Activated B cell treated with CpG ODN at 0.5 μM for 24 hours (primary cell): ENCODE data around the gene PCDH18. TPM values are rescaled to one million over a fixed set of nuclear protein-coding genes. Genes with fewer than 3 reads are reported as not detected.

ENCODE experiments used
- ATAC-seq: fragments of 200-7000 bp; cut with Tn5 transposase; one replicate; pipeline ENCODE4 v1.10.0; 2021; ENCODE audit warnings: low read depth, mild to moderate bottlenecking, moderate library complexity
- CTCF ChIA-PET: fragments of 350-600 bp; sonication (Branson Sonifier 250); formaldehyde crosslinking; loops from one replicate; lab custom pipeline; 2021; ENCODE audit warnings: antibody characterized with exemption; lab: Charles Lee
- POLR2A ChIA-PET: fragments of 350-600 bp; sonication (Branson Sonifier 250); formaldehyde crosslinking; loops from one replicate; lab custom pipeline; 2021; ENCODE audit warnings: antibody characterized with exemption; lab: Charles Lee
- DNase-seq: peaks from one replicate; pipeline ENCODE4 v3.0.0; 2022
- H3K27ac Mint-ChIP-seq: one replicate; pipeline ENCODE4 v1.8.0; 2020; ENCODE audit warnings: mixed read lengths
- H3K27me3 Mint-ChIP-seq: one replicate; pipeline ENCODE4 v1.8.0; 2021; ENCODE audit warnings: mixed read lengths
- H3K36me3 Mint-ChIP-seq: one replicate; pipeline ENCODE4 v1.8.0; 2021; ENCODE audit warnings: low read depth, mixed read lengths
- H3K4me1 Mint-ChIP-seq: one replicate; pipeline ENCODE4 v1.8.0; 2021; ENCODE audit warnings: mixed read lengths
- H3K4me3 Mint-ChIP-seq: one replicate; pipeline ENCODE4 v1.8.0; 2020; ENCODE audit warnings: mild to moderate bottlenecking, mixed read lengths
- H3K9me3 Mint-ChIP-seq: one replicate; pipeline ENCODE4 v1.8.0; 2020; ENCODE audit warnings: mixed read lengths
- intact Hi-C: fragments of 100-400 bp; cut with micrococcal nuclease; formaldehyde crosslinking; loops from one replicate; pipeline ENCODE4 v1.15.1; 2024
- total RNA-seq: library from RNA; stranded (reverse); gene quantifications from 2 replicates; pipeline ENCODE4 v1.2.3, GENCODE V29; 2022
- TF ChIP-seq, protein P1 (sequence below): fragments of 200-600 bp; IDR thresholded peaks from one replicate; pipeline ENCODE4 v1.8.0; 2022; ENCODE audit warnings: antibody characterized with exemption, mild to moderate bottlenecking

Gene PCDH18, protein sequence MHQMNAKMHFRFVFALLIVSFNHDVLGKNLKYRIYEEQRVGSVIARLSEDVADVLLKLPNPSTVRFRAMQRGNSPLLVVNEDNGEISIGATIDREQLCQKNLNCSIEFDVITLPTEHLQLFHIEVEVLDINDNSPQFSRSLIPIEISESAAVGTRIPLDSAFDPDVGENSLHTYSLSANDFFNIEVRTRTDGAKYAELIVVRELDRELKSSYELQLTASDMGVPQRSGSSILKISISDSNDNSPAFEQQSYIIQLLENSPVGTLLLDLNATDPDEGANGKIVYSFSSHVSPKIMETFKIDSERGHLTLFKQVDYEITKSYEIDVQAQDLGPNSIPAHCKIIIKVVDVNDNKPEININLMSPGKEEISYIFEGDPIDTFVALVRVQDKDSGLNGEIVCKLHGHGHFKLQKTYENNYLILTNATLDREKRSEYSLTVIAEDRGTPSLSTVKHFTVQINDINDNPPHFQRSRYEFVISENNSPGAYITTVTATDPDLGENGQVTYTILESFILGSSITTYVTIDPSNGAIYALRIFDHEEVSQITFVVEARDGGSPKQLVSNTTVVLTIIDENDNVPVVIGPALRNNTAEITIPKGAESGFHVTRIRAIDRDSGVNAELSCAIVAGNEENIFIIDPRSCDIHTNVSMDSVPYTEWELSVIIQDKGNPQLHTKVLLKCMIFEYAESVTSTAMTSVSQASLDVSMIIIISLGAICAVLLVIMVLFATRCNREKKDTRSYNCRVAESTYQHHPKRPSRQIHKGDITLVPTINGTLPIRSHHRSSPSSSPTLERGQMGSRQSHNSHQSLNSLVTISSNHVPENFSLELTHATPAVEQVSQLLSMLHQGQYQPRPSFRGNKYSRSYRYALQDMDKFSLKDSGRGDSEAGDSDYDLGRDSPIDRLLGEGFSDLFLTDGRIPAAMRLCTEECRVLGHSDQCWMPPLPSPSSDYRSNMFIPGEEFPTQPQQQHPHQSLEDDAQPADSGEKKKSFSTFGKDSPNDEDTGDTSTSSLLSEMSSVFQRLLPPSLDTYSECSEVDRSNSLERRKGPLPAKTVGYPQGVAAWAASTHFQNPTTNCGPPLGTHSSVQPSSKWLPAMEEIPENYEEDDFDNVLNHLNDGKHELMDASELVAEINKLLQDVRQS
- total RNA-seq: not detected in 2 replicates

DNA sequence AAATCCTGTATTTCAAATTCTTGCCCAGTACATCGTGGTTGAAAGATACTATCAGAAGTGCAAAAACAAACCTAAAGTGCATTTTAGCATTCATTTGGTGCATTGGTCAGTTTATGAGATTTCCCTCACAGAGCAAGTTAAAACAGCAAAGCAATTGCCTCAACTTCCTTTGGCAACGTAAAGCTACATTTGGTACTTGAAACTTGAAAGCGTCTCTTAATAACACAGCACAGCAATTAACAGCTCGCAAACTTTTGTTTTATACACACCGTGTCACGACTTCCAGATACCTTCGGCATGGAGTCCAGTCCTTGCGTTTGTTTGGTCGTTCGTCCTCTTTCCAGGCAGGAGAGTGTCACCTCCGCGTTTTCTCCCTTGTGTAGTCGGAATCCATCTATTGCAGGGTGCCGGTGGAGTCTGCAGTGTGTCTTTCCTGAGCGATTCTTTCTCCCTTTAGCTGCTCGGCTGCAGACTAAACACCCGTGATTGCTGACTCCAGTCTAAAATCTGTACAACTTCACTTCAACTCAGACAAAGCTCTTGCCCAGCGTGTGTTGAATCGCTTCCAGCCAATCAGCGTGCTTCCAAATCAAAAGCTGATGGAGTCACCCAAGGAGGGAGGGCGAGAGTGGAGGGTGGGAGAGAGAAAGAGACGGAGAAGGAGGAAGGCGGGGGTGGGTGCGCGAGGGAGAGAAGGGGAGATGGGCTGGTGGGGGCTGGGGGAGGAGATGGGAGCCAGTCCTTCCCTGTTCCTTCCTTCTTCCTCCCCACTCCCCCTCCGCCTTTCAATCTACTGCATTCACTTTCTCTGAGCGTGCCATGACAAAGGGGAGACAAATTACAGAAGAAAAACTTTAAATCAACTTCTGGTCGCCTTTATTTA, at the start of gene PCDH18:
Gene PCDH18 (minus strand): TSS at position 509 of the 883 bp plus-strand sequence. CDS start 406 bp downstream, at position 103.
- no peaks in the 10 kb centered on the region for H3K27me3 Mint-ChIP-seq
- TF ChIP-seq, protein P1, sequence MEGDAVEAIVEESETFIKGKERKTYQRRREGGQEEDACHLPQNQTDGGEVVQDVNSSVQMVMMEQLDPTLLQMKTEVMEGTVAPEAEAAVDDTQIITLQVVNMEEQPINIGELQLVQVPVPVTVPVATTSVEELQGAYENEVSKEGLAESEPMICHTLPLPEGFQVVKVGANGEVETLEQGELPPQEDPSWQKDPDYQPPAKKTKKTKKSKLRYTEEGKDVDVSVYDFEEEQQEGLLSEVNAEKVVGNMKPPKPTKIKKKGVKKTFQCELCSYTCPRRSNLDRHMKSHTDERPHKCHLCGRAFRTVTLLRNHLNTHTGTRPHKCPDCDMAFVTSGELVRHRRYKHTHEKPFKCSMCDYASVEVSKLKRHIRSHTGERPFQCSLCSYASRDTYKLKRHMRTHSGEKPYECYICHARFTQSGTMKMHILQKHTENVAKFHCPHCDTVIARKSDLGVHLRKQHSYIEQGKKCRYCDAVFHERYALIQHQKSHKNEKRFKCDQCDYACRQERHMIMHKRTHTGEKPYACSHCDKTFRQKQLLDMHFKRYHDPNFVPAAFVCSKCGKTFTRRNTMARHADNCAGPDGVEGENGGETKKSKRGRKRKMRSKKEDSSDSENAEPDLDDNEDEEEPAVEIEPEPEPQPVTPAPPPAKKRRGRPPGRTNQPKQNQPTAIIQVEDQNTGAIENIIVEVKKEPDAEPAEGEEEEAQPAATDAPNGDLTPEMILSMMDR: no peak
- ATAC-seq (no peak), DNase-seq (no peak)
- H3K9me3 Mint-ChIP-seq: no peaks in the 10 kb centered on the region
- H3K27ac Mint-ChIP-seq: no peak within 1 kb of the TSS
- no peaks in the 10 kb centered on the region for H3K36me3 Mint-ChIP-seq
- no peak within 1 kb of the TSS for H3K4me3 Mint-ChIP-seq
- no peaks in the 10 kb centered on the region for H3K4me1 Mint-ChIP-seq
- POLR2A ChIA-PET: no interaction called here
- CTCF ChIA-PET: no interaction called here
- intact Hi-C loops: no loop called here

DNA sequence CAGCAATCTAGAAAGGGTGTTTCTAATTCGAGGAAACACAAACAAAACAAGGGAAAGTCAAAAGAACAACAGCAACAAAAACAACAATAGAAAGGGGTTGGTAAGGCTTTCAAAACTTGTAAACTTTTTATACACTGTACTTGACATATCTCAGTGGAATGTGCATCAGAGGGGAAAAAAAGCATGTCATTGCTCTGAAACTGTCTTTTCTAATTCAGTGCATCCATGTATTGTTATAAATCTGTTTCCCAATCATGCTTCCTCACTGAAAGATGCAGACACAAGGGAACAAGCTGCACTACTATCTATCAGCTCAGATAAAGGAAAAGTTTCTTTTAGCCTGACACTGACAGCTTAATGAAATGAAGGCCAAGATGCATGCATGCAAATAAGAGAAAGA, 44.2 kb upstream of the PCDH18 start:
- H3K36me3 Mint-ChIP-seq: no peaks in the 10 kb centered on the region
- H3K4me1 Mint-ChIP-seq: no peaks in the 10 kb centered on the region
- DNase-seq (no peak), ATAC-seq (no peak)
- ChIA-PET CTCF (no interaction called here), POLR2A (no interaction called here)
- H3K27me3 Mint-ChIP-seq: no peaks in the 10 kb centered on the region
- H3K9me3 Mint-ChIP-seq: peaks cover 6% of the 10 kb centered on the region
- intact Hi-C loops: no loop called here
- H3K4me3 Mint-ChIP-seq: no peak overlapping the region
- H3K27ac Mint-ChIP-seq: no peak overlapping the region
- TF ChIP-seq, protein P1: no peak

DNA sequence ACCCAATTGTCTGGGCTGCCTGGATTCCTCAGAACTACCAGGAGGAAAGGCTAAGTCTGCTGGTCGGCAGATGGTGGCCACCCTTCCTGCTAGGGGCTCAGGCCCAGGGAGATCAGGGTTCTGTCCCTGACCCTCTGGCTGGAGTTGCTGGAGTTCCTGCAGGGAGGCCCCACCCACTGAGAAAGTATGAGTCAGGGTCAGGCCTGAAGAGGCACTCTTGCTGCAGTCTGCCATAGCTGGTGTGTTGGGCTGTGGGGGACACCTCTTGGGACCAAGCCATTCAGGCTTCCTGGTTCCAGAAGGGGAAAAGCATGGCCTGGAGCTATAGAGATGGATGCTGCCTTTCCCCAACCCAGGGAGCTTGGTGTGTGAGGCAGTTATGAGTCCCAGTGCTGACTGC, 40.4 kb upstream of the PCDH18 start:
- Mint-ChIP-seq H3K4me3 (no peak overlapping the region), H3K4me1 (no peaks in the 10 kb centered on the region), H3K27me3 (no peaks in the 10 kb centered on the region), H3K36me3 (no peaks in the 10 kb centered on the region), H3K27ac (no peak overlapping the region), H3K9me3 (peaks cover 2% of the 10 kb centered on the region)
- TF ChIP-seq, protein P1: no peak
- ChIA-PET POLR2A (no interaction called here), CTCF (no interaction called here)
- ATAC-seq (no peak), DNase-seq (no peak)
- intact Hi-C loops: no loop called here

DNA sequence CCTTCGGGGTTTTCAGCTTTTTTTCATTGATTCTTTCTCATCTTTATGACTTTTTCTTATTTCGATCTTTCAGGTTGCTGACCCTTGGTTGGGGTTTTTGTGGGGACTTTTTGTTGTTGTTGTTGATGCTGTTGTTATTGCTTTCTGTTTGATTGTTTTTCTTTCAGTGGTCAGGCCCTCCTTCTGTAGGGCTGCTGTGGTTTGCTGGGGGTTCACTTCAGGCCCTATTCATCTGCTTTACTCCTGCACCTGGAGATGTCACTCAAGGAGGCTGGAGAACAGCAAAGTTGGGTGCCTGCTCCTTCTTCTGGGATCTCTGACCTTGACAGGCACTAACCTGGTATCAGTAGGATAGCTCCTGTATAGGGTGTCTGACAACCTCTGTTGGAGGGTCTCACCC, 39.9 kb upstream of the PCDH18 start:
- Mint-ChIP-seq H3K4me1 (no peaks in the 10 kb centered on the region), H3K27ac (no peak overlapping the region), H3K4me3 (no peak overlapping the region), H3K27me3 (no peaks in the 10 kb centered on the region), H3K36me3 (no peaks in the 10 kb centered on the region), H3K9me3 (peaks cover 2% of the 10 kb centered on the region)
- intact Hi-C loops: no loop called here
- TF ChIP-seq, protein P1: no peak
- POLR2A ChIA-PET: no interaction called here
- no peak for DNase-seq
- no peak for ATAC-seq
- CTCF ChIA-PET: no interaction called here
